Mesodermal cell (in vitro differentiated cells): ENCODE results near the gene HSPB7.
"Not testable (repeated sequence)": the region's sequence is repeated elsewhere in the genome, so short reads cannot be mapped to it uniquely, and the experiment has no call there.

Experiments
- H3K27ac ChIP-seq: 2 replicates; pipeline ENCODE4 v1.7.0; 2013; ENCODE audit warnings: mild to moderate bottlenecking, low read depth, low read length, moderate library complexity; ENCODE audit not compliant: severe bottlenecking
- H3K36me3 ChIP-seq: 2 replicates; pipeline ENCODE4 v1.7.1; 2013; ENCODE audit warnings: mild to moderate bottlenecking, low read length, moderate library complexity; ENCODE audit not compliant: control insufficient read depth, insufficient read depth
- H3K4me1 ChIP-seq: one replicate; pipeline ENCODE4 v1.7.1; 2013; ENCODE audit warnings: mild to moderate bottlenecking, low read length; ENCODE audit not compliant: insufficient read depth, control insufficient read depth, poor library complexity, severe bottlenecking
- H3K4me3 ChIP-seq: 2 replicates; pipeline ENCODE4 v1.7.0; 2013; ENCODE audit warnings: low read length, control low read depth, mild to moderate bottlenecking; ENCODE audit not compliant: insufficient read depth, poor library complexity, severe bottlenecking; ENCODE audit errors: extremely low read depth
- H3K9me3 ChIP-seq: 2 replicates; pipeline ENCODE4 v1.7.1; 2013; ENCODE audit warnings: mild to moderate bottlenecking, low read length, moderate library complexity; ENCODE audit not compliant: control insufficient read depth
- WGBS, 2 experiments: methylation state at CpG; one replicate each; pipeline ENCODE4 v1.1.5; 2013; ENCODE audit warnings: missing lambda C conversion rate in 2 of 2; ENCODE audit not compliant: insufficient coverage in 2 of 2; 5-methylcytosine and 5-hydroxymethylcytosine counted together

The HSPB7 gene

GRCh38 chr1:16033103-16033632 lies 15.3 kb upstream of the HSPB7 start:
- not testable (repeated sequence) for H3K27ac ChIP-seq, H3K4me3 ChIP-seq, H3K9me3 ChIP-seq, H3K4me1 ChIP-seq, H3K36me3 ChIP-seq
- WGBS, 2 experiments: 70 to 100% methylated on average over 1 to 5 of the region's 7 CpGs

- WGBS, 2 experiments: 48 to 73% methylated on average over 8 to 11 of the region's 18 CpGs
- Histone ChIP-seq H3K36me3 (no peaks in the 10 kb centered on the region), H3K4me3 (no peak overlapping the region), H3K27ac (no peak overlapping the region), H3K9me3 (no peaks in the 10 kb centered on the region), H3K4me1 (no peaks in the 10 kb centered on the region)
These were observed 14.7 kb upstream of the HSPB7 start for GRCh38 chr1:16032388-16033102.

GRCh38 chr1:16031551-16031950 lies 13.7 kb upstream of the HSPB7 start:
- Histone ChIP-seq H3K9me3 (no peaks in the 10 kb centered on the region), H3K4me3 (no peak overlapping the region), H3K36me3 (no peaks in the 10 kb centered on the region), H3K27ac (no peak overlapping the region), H3K4me1 (peaks cover 5% of the 10 kb centered on the region)
- 83% methylated on average over 3 to 4 of the region's 8 CpGs for WGBS, 2 experiments

- H3K4me3 ChIP-seq: no peak overlapping the region
- WGBS, 2 experiments: no CpG with 5 or more reads among the region's 1 CpG
These were observed 11.4 kb upstream of the HSPB7 start for GRCh38 chr1:16029288-16029687.

GRCh38 chr1:16029003-16029268 lies 11.1 kb upstream of the HSPB7 start:
- not testable (repeated sequence) for H3K9me3 ChIP-seq, H3K4me3 ChIP-seq, H3K27ac ChIP-seq, H3K4me1 ChIP-seq, H3K36me3 ChIP-seq
- 96 to 100% methylated on average over 2 to 3 of the region's 13 CpGs for WGBS, 2 experiments

More at GRCh38 chr1:16029288-16029687, 11.4 kb upstream of the HSPB7 start:
- H3K4me1 ChIP-seq: peaks cover 5% of the 10 kb centered on the region
- no peak overlapping the region for H3K27ac ChIP-seq
- H3K9me3 ChIP-seq: no peaks in the 10 kb centered on the region
- H3K36me3 ChIP-seq: no peaks in the 10 kb centered on the region

- H3K4me3 ChIP-seq: no peak overlapping the region
- H3K9me3 ChIP-seq: no peaks in the 10 kb centered on the region
- WGBS, 2 experiments: 82 to 88% methylated on average over 11 to 13 of the region's 19 CpGs
- peaks cover 5% of the 10 kb centered on the region for H3K4me1 ChIP-seq
- no peak overlapping the region for H3K27ac ChIP-seq
- H3K36me3 ChIP-seq: no peaks in the 10 kb centered on the region
These were observed 10.6 kb upstream of the HSPB7 start for GRCh38 chr1:16028237-16029002.

- 11 to 13% methylated on average over 3 to 20 of the region's 33 CpGs for WGBS, 2 experiments
These were observed 9.1 kb upstream of the HSPB7 start for GRCh38 chr1:16026723-16027484.

GRCh38 chr1:16026302-16026701 lies 8.5 kb upstream of the HSPB7 start:
- H3K36me3 ChIP-seq, H3K4me1 ChIP-seq, H3K27ac ChIP-seq, H3K9me3 ChIP-seq, H3K4me3 ChIP-seq: not testable (repeated sequence)
- WGBS, 2 experiments: 6% methylated on average over 2 of the region's 10 CpGs; no CpG with 5 or more reads in 1 of the 2 experiments

More at GRCh38 chr1:16026723-16027484, 9.1 kb upstream of the HSPB7 start:
- Histone ChIP-seq H3K27ac (no peak overlapping the region), H3K4me3 (peak overlapping the region; percentile 16), H3K9me3 (no peaks in the 10 kb centered on the region), H3K4me1 (peaks cover 5% of the 10 kb centered on the region), H3K36me3 (no peaks in the 10 kb centered on the region)

- Histone ChIP-seq H3K4me1 (peaks cover 32% of the 10 kb centered on the region), H3K27ac (no peak overlapping the region), H3K36me3 (no peaks in the 10 kb centered on the region), H3K4me3 (no peak overlapping the region), H3K9me3 (no peaks in the 10 kb centered on the region)
- WGBS, 2 experiments: 71 to 93% methylated on average over 7 of the region's 7 CpGs
These were observed 5.3 kb upstream of the HSPB7 start for GRCh38 chr1:16023050-16023653.

GRCh38 chr1:16022393-16022792 lies 4.5 kb upstream of the HSPB7 start:
- Histone ChIP-seq H3K4me3 (no peak overlapping the region), H3K4me1 (peaks cover 39% of the 10 kb centered on the region)

More at GRCh38 chr1:16022393-16022792, 4.5 kb upstream of the HSPB7 start:
- Histone ChIP-seq H3K9me3 (no peaks in the 10 kb centered on the region), H3K36me3 (no peaks in the 10 kb centered on the region), H3K27ac (no peak overlapping the region)
- 84 to 90% methylated on average over 2 to 5 of the region's 11 CpGs for WGBS, 2 experiments
